ENCODE data around the gene CEND1. TPM values are rescaled to one million over a fixed set of nuclear protein-coding genes. Genes with fewer than 3 reads are reported as not detected.

Gene CEND1
- total and polyA plus RNA-seq, 2 of the 4 experiments (the other 2 are of a cell fraction), result 0.90 to 4.0 TPM

- no peak; the same call in 1 of the 2 replicates for TF ChIP-seq NFE2L2 (IDR thresholded peaks at IDR 0.05; ENCODE audit: low read depth, low read length)
- 0 out of 2 replicates have a peak, but pooled peaks have one; percentile 2 for TF ChIP-seq CEBPB (IDR thresholded peaks at IDR 0.05; ENCODE audit: low read depth, low read length)
Measured at GRCh38 chr11:809287-810039, 19.6 kb upstream of the CEND1 start, which contains the start of gene RPLP2 (continued).

GRCh38 chr11:808427-809286 lies 18.8 kb upstream of the CEND1 start:
- Histone ChIP-seq H2BK120ac (ENCODE audit: low read depth, low read length) (peak overlapping the region; percentile 48), H4K8ac (ENCODE audit: low read depth in 2 of 2, low read length in 2 of 2) (peak overlapping the region; percentile 93 to 100), H2BK5ac (ENCODE audit: low read depth, low read length, poor library complexity, severe bottlenecking) (peak overlapping the region; percentile 100), H3K4me1 (ENCODE audit: control insufficient read depth, insufficient read depth, low read length) (peaks cover 18% of the 10 kb centered on the region), H3K79me1 (ENCODE audit: low read depth in 1 of 2, low read length in 2 of 2) (peaks cover 26 to 67% of the 10 kb centered on the region in 2 experiments), H3K14ac (replicated peaks; ENCODE audit: low read depth, low read length) (peak overlapping the region; percentile 95), H4K91ac (ENCODE audit: insufficient read depth, low read depth, low read length) (peak overlapping the region; percentile 91), H3K4me2 (ENCODE audit: low read depth, low read length) (peak overlapping the region; percentile 98), H3K27me3 (ENCODE audit: control insufficient read depth, insufficient read depth, low read length) (no peaks in the 10 kb centered on the region), H4K20me1 (ENCODE audit: insufficient read depth, low read length) (peaks cover 37% of the 10 kb centered on the region), H2AFZ (replicated peaks; ENCODE audit: low read length, poor library complexity) (peak overlapping the region; percentile 100), H3K18ac (ENCODE audit: low read depth, low read length) (peak overlapping the region; percentile 68), H2AK5ac (ENCODE audit: low read depth, low read length) (peak overlapping the region; percentile 98), H3K4me3 (ENCODE audit: insufficient read depth, low read depth, low read length) (peak overlapping the region; percentile 86), H3K23ac (ENCODE audit: low read depth, low read length) (peak overlapping the region; percentile 87), H3K9me3 (ENCODE audit: control insufficient read depth, insufficient read depth, low read length) (no peaks in the 10 kb centered on the region), H2BK15ac (ENCODE audit: low read depth, low read length) (no peak overlapping the region; the same call in 2 of the 3 replicates), H3K27ac (ENCODE audit: insufficient read depth, low read length) (peak overlapping the region; percentile 99), H3K36me3 (ENCODE audit: control insufficient read depth, insufficient read depth, low read length) (peaks cover 27% of the 10 kb centered on the region), H3K4ac (ENCODE audit: low read depth, low read length) (peak overlapping the region; percentile 99), H2AK9ac (replicated peaks; ENCODE audit: low read depth, low read length, poor library complexity) (peak overlapping the region; percentile 99), H3K9me1 (ENCODE audit: insufficient read depth, low read length) (no peaks in the 10 kb centered on the region), H2BK20ac (ENCODE audit: low read depth, low read length) (no peak overlapping the region), H3K9ac (ENCODE audit: low read depth, low read length) (peak overlapping the region; percentile 99), H4K5ac (ENCODE audit: low read depth, low read length) (peak overlapping the region; percentile 97), H3K56ac (ENCODE audit: extremely low read depth, insufficient read depth, low read length) (peak overlapping the region; percentile 86)
- CTCF ChIA-PET, result interaction anchor here (0.6 kb wide), 1 partner anchor 254 kb away, joined by 3 read pairs; no protein-coding TSS in a partner anchor
- 55% methylated on average over 12 of the region's 36 CpGs; no CpG with 5 or more reads in 1 of the 2 experiments for WGBS, 2 experiments (ENCODE audit: extremely low coverage in 2 of 2, insufficient read length in 1 of 2)
- intact Hi-C loops (cut with micrococcal nuclease) (loop anchor here (1.0 kb wide), 1 partner anchor 11 kb away; no protein-coding TSS in a partner anchor), in situ Hi-C loops (cut with MboI; ENCODE audit: low sequenced_read_pairs) (no loop called here), dilution Hi-C loops (cut with HindIII; ENCODE audit: low sequenced_read_pairs, unreplicated experiment) (no loop called here)
- peak; percentile 59 for ATAC-seq (ENCODE audit: low read depth)
- POLR2A ChIA-PET (ENCODE audit: unreplicated experiment), result interaction anchor here (1.1 kb wide), 1 partner anchor 11 kb away, joined by 5 read pairs; the partner anchor contains the start of gene PNPLA2
- no peak for DNase-seq
- BruUV-seq (replicated peaks), result no TSS peak
- TF ChIP-seq CTCF (conservative IDR thresholded peaks at IDR 0.05; ENCODE audit: low read depth, low read length), result no peak
- no peak for TF ChIP-seq RAD21 (IDR thresholded peaks at IDR 0.05; ENCODE audit: low read length)
- TF ChIP-seq RCOR1 (IDR thresholded peaks at IDR 0.05; ENCODE audit: insufficient replicate concordance, low read length), result no peak
- no peak for TF ChIP-seq MAFK (IDR thresholded peaks at IDR 0.05; ENCODE audit: low read depth, low read length)
- TF ChIP-seq MXI1 (IDR thresholded peaks at IDR 0.05; ENCODE audit: borderline replicate concordance, low read depth, low read length), result no peak
- no peak for TF ChIP-seq POLR2A (IDR thresholded peaks at IDR 0.05; ENCODE audit: low read depth, low read length)
- TF ChIP-seq, protein P1, sequence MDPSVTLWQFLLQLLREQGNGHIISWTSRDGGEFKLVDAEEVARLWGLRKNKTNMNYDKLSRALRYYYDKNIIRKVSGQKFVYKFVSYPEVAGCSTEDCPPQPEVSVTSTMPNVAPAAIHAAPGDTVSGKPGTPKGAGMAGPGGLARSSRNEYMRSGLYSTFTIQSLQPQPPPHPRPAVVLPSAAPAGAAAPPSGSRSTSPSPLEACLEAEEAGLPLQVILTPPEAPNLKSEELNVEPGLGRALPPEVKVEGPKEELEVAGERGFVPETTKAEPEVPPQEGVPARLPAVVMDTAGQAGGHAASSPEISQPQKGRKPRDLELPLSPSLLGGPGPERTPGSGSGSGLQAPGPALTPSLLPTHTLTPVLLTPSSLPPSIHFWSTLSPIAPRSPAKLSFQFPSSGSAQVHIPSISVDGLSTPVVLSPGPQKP (IDR thresholded peaks at IDR 0.05; ENCODE audit: borderline replicate concordance, low read depth, low read length), result no peak
- no peak for TF ChIP-seq SMC3 (IDR thresholded peaks at IDR 0.05; ENCODE audit: low read depth, low read length)
- TF ChIP-seq BHLHE40 (IDR thresholded peaks at IDR 0.05; ENCODE audit: low read depth, low read length), result no peak

All from IMR-90 (cell line).